OCI-LY7 (cell line): Measurements from ENCODE around the gene KDM1B.

Experiments
- CTCF ChIP-seq: fragments of 200-600 bp; sonication (generic); conservative IDR thresholded peaks from 2 replicates; pipeline ENCODE4 v1.5.1; 2014; ENCODE audit warnings: mild to moderate bottlenecking, antibody characterized with exemption, low read length, moderate library complexity, mixed read lengths
- EZH2phosphoT487 ChIP-seq: fragments of 200-600 bp; sonication (generic); IDR thresholded peaks from 2 replicates; pipeline ENCODE4 v1.6.1; 2018; ENCODE audit warnings: low read depth, borderline replicate concordance, mild to moderate bottlenecking, mixed run types, antibody characterized with exemption, low read length, moderate library complexity, mixed read lengths

GRCh38 chr6:18148304-18149025 lies 6.8 kb upstream of the KDM1B start:
- TF ChIP-seq CTCF (no peak), EZH2phosphoT487 (no peak)
